GM23248 (cell line): ENCODE measurements around the gene GREM1.

Source experiments
- EZH2 ChIP-seq: fragments of 200-600 bp; sonication (generic); IDR thresholded peaks from 2 replicates; pipeline ENCODE4 v1.6.1; 2018; ENCODE audit warnings: antibody characterized with exemption, mild to moderate bottlenecking; ENCODE audit not compliant: insufficient read depth, poor library complexity, severe bottlenecking
- EZH2phosphoT487 ChIP-seq: fragments of 200-600 bp; sonication (generic); IDR thresholded peaks from 2 replicates; pipeline ENCODE4 v1.6.1; 2018; ENCODE audit warnings: antibody characterized with exemption, moderate library complexity, mild to moderate bottlenecking, low read depth; ENCODE audit not compliant: insufficient read depth

DNA sequence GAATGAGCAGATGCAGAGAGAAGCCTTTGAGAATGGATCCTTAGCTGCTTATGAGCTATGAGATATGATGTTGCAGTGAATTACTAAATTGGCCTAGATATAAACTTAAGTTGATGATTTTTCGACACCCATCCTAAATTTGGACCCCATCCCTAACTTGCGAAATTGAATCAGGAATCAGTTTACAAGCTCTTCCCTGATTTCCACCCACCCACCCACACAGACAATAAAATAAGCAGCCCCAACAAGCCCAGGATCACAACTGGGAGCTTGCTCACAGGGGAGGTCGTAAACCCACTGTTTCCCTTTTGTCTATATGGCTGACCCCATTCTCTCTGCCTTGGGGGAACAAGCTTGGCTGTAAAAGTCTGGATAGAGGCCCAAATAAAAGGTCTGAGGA lies 57.3 kb downstream of the GREM1 start:
- no peak for TF ChIP-seq EZH2phosphoT487
- TF ChIP-seq EZH2, result no peak
